GM12878 (cell line): Measurements from ENCODE around the gene SNRPA. TPM values are rescaled to one million over a fixed set of nuclear protein-coding genes. Genes with fewer than 3 reads are reported as not detected.
A peak's percentile ranks its signal among the peaks of the same experiment; 100 is the strongest.

ENCODE experiments used
- ATF3 ChIP-seq: IDR thresholded peaks from 2 replicates; pipeline ENCODE4 v1.6.1; 2011; ENCODE audit warnings: low read depth, mild to moderate bottlenecking, low read length, moderate library complexity, borderline replicate concordance; ENCODE audit errors: extremely low read depth
- CUX1 ChIP-seq: IDR thresholded peaks from 2 replicates; pipeline ENCODE4 v1.6.1; 2012; ENCODE audit warnings: improper control_type of control experiment, low read depth, low read length; ENCODE audit not compliant: insufficient replicate concordance
- IKZF1 ChIP-seq: fragments of 450-650 bp; conservative IDR thresholded peaks from 2 replicates; pipeline ENCODE4 v1.6.1; 2017; ENCODE audit warnings: antibody characterized with exemption, mild to moderate bottlenecking
- MEF2B ChIP-seq: fragments of 450-650 bp; IDR thresholded peaks from 2 replicates; pipeline ENCODE4 v1.6.1; 2018; ENCODE audit warnings: mild to moderate bottlenecking, moderate library complexity; ENCODE audit not compliant: partially characterized antibody, poor library complexity, severe bottlenecking
- SPI1 ChIP-seq: IDR thresholded peaks from 2 replicates; pipeline ENCODE4 v1.6.1; 2011; ENCODE audit warnings: low read depth, mild to moderate bottlenecking, low read length, moderate library complexity, borderline replicate concordance; ENCODE audit not compliant: insufficient read depth
- SREBF2 ChIP-seq: IDR thresholded peaks from 2 replicates; pipeline ENCODE4 v1.6.1; 2012; ENCODE audit warnings: mild to moderate bottlenecking, low read length
- TAF1 ChIP-seq: IDR thresholded peaks from 2 replicates; pipeline ENCODE4 v1.6.1; 2011; ENCODE audit warnings: mild to moderate bottlenecking, low read depth, low read length, borderline replicate concordance
- ZNF592 ChIP-seq: fragments of 450-650 bp; IDR thresholded peaks from 2 replicates; pipeline ENCODE4 v1.6.1; 2017; ENCODE audit warnings: mild to moderate bottlenecking, moderate library complexity
- ZZZ3 ChIP-seq: IDR thresholded peaks from 2 replicates; pipeline ENCODE4 v1.6.1; 2011; ENCODE audit warnings: low read depth; ENCODE audit not compliant: control insufficient read depth, insufficient read length
- polyA plus RNA-seq, 11 experiments: library from polyadenylated mRNA; depleted of rRNA in 4 of 11; unstranded in 6 of 11; stranded (reverse) in 5 of 11; fragments of >200 nt; fragmentation: Nextera tagmentation in 4 of 11; fragmentation: Illumina TruSeq in 1 of 11; extraction: Ambion mirVana in 4 of 11; extraction: Trizol in 1 of 11; gene quantifications; 1 replicate in 1 of 11; 2 replicates in 10 of 11; pipeline versions ENCODE4 v1.2.1 to v1.2.3, GENCODE V29; 2011 to 2016; ENCODE audit warnings: inconsistent platforms in 2 of 11, missing spikeins in 2 of 11, low read depth in 1 of 11
- total RNA-seq, 4 experiments: library from RNA; depleted of rRNA in 3 of 4; stranded (reverse); fragments of >200 nt in 3 of 4; fragmentation: Illumina TruSeq in 1 of 4; extraction: Trizol in 1 of 4; gene quantifications; 2 replicates each; pipeline versions ENCODE4 v1.2.1 to v1.2.3, GENCODE V29; 2013 to 2021
- TF ChIP-seq, protein P1 (sequence below): IDR thresholded peaks from 2 replicates; pipeline ENCODE4 v1.6.1; 2012; ENCODE audit warnings: low read length, inconsistent platforms
- TF ChIP-seq, protein P2 (sequence below): fragments of 450-650 bp; IDR thresholded peaks from 2 replicates; pipeline ENCODE4 v1.6.1; 2018; ENCODE audit warnings: mild to moderate bottlenecking, low read depth, moderate library complexity; ENCODE audit not compliant: partially characterized antibody

SNRPA gene
- total and polyA plus RNA-seq, 10 of the 15 experiments (the other 5 are each of a cell fraction or from before 2014, with no cell fraction given): 14.8 to 299 (median 202) TPM

GRCh38 chr19:40750058-40750873 lies 737 bp upstream of the SNRPA start, which contains the start of gene ACTMAP (continued):
- TF ChIP-seq ZNF592 (no peak), CUX1 (no peak), MEF2B (peak; percentile 93), ZZZ3 (no peak), TAF1 (peak; percentile 91), SPI1 (no peak), SREBF2 (no peak), ATF3 (peak; percentile 82; the same call in 1 of the 2 replicates), IKZF1 (peak; percentile 95)
- TF ChIP-seq, protein P1, sequence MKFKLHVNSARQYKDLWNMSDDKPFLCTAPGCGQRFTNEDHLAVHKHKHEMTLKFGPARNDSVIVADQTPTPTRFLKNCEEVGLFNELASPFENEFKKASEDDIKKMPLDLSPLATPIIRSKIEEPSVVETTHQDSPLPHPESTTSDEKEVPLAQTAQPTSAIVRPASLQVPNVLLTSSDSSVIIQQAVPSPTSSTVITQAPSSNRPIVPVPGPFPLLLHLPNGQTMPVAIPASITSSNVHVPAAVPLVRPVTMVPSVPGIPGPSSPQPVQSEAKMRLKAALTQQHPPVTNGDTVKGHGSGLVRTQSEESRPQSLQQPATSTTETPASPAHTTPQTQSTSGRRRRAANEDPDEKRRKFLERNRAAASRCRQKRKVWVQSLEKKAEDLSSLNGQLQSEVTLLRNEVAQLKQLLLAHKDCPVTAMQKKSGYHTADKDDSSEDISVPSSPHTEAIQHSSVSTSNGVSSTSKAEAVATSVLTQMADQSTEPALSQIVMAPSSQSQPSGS: no peak
- TF ChIP-seq, protein P2, sequence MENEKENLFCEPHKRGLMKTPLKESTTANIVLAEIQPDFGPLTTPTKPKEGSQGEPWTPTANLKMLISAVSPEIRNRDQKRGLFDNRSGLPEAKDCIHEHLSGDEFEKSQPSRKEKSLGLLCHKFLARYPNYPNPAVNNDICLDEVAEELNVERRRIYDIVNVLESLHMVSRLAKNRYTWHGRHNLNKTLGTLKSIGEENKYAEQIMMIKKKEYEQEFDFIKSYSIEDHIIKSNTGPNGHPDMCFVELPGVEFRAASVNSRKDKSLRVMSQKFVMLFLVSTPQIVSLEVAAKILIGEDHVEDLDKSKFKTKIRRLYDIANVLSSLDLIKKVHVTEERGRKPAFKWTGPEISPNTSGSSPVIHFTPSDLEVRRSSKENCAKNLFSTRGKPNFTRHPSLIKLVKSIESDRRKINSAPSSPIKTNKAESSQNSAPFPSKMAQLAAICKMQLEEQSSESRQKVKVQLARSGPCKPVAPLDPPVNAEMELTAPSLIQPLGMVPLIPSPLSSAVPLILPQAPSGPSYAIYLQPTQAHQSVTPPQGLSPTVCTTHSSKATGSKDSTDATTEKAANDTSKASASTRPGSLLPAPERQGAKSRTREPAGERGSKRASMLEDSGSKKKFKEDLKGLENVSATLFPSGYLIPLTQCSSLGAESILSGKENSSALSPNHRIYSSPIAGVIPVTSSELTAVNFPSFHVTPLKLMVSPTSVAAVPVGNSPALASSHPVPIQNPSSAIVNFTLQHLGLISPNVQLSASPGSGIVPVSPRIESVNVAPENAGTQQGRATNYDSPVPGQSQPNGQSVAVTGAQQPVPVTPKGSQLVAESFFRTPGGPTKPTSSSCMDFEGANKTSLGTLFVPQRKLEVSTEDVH: no peak
